Progenitor cell of endocrine pancreas (in vitro differentiated cells): ENCODE results near the gene MPDZ. TPM values are rescaled to one million over a fixed set of nuclear protein-coding genes. Genes with fewer than 3 reads are reported as not detected.

ENCODE experiments used
- DNase-seq: peaks from one replicate; pipeline ENCODE4 v3.0.0; 2021; ENCODE audit warnings: low spot score; ENCODE audit not compliant: unreplicated experiment
- H3K27ac Mint-ChIP-seq: 2 replicates; pipeline ENCODE4 v1.8.0; 2021; ENCODE audit warnings: mild to moderate bottlenecking, moderate library complexity, mixed read lengths
- H3K27me3 Mint-ChIP-seq: 2 replicates; pipeline ENCODE4 v1.8.0; 2021; ENCODE audit warnings: mixed read lengths
- H3K36me3 Mint-ChIP-seq: 2 replicates; pipeline ENCODE4 v1.8.0; 2022; ENCODE audit warnings: mixed read lengths; ENCODE audit not compliant: insufficient read depth
- H3K4me1 Mint-ChIP-seq: 2 replicates; pipeline ENCODE4 v1.8.0; 2021; ENCODE audit warnings: low read depth, mixed read lengths
- H3K4me3 Mint-ChIP-seq: 2 replicates; pipeline ENCODE4 v1.8.0; 2021; ENCODE audit warnings: low read depth, mild to moderate bottlenecking, moderate library complexity, mixed read lengths
- H3K9me3 Mint-ChIP-seq: 2 replicates; pipeline ENCODE4 v1.8.0; 2021; ENCODE audit warnings: low read depth, mixed read lengths
- CTCF ChIP-seq: fragments of 200-600 bp; sonication (generic); IDR thresholded peaks from one replicate; pipeline ENCODE4 v1.5.0; 2021; ENCODE audit warnings: antibody characterized with exemption, mild to moderate bottlenecking; ENCODE audit not compliant: unreplicated experiment
- total RNA-seq: library from RNA; stranded (reverse); gene quantifications from 2 replicates; pipeline ENCODE4 v1.2.1, GENCODE V29; 2021

Gene MPDZ
- total RNA-seq, 1 donor from 2014 or later, result 65.1 TPM

DNA sequence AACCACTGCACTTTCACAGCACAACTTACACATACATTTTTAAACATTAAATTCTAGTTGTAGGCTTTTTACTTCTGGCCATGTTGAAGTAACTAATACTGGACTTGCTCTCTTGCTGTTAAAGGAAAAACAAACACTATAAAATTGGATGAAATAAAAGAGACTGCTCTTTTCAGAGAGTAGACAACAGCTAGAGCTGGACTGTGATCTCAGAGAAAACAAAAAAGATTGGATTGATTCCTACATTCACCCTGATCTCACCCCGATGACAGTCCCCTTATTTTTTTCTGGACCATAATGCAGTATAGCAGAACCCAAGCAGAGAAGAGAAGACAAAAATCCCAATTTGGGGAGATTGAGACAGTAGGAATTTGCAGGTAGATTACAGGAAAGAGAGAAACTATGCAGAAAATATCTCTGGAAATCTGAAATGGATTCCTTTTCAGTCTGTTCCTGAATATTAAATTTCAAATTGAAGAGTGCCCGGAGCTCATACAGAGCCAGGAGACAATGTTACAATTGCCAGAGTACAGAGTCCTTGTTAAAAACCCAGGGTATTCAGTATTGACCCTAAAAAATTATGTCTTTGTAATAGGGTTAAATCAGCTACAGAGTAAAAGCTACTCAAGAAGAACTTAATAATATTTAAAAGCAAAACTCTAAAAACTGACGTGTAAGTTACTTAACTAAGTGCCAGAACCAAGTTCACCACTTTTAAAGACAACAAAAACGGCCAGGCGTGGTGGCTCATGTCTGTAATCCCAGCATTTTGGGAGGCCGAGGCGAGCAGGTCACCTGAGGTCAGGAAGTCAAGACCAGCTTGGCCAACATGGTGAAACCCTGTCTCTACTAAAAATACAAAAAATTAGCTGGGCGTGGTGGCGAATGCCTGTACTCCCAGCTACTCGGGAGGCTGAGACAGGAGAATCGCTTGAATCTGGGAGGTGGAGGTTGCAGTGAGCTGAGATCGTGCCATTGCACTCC is 208.6 kb downstream of the MPDZ start:
- no peak for DNase-seq
- TF ChIP-seq CTCF, result no peak
- Mint-ChIP-seq H3K9me3 (peaks cover 5% of the 10 kb centered on the region), H3K4me1 (no peaks in the 10 kb centered on the region), H3K27ac (no peak overlapping the region), H3K36me3 (no peaks in the 10 kb centered on the region), H3K27me3 (no peaks in the 10 kb centered on the region), H3K4me3 (no peak overlapping the region)

DNA sequence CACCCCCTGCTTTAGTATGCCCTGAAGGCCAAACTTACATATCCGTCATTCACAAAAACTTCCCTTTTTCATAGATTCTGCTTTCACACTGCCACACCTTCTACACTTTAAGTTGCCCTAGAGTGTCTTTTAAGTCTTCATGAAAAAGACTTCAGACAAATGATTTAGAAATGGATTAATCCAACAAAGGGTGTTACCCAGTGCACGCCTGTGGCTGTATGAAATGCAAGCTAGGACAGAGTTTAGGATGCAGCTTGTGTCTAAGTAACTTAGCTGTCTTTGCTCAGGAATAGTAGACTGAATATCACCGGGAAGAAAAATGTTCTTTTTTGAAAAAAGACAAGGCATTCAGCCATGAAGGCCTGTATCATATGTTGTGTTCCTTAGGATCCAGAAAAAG is 210.0 kb downstream of the MPDZ start:
- no peaks in the 10 kb centered on the region for H3K4me1 Mint-ChIP-seq
- no peaks in the 10 kb centered on the region for H3K9me3 Mint-ChIP-seq
- H3K4me3 Mint-ChIP-seq, result no peak overlapping the region
- TF ChIP-seq CTCF, result no peak
- no peaks in the 10 kb centered on the region for H3K36me3 Mint-ChIP-seq
- DNase-seq, result no peak
- no peaks in the 10 kb centered on the region for H3K27me3 Mint-ChIP-seq
- no peak overlapping the region for H3K27ac Mint-ChIP-seq

DNA sequence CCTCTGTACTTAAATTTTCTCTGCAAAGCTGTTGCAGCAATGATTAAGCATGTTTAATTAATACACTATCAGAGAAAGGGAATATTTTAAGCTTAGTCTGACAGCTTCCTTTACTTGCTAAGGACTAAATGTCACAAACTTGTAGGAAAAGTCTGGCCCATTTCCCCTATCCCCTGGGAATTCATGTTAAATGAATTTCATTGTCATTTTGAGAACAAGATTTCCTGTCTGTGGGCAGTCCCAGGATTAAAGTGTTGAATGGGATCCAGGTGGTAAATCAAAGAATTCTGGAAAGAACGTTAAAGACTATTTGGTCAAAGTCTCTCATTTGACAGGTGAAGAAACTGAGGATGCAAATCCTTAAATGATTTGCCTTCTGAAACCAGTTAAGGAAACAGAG is 214.8 kb downstream of the MPDZ start:
- no peaks in the 10 kb centered on the region for H3K9me3 Mint-ChIP-seq
- no peaks in the 10 kb centered on the region for H3K36me3 Mint-ChIP-seq
- no peak overlapping the region for H3K27ac Mint-ChIP-seq
- H3K4me3 Mint-ChIP-seq, result no peak overlapping the region
- H3K27me3 Mint-ChIP-seq, result peaks cover 2% of the 10 kb centered on the region
- no peak for DNase-seq
- H3K4me1 Mint-ChIP-seq, result no peaks in the 10 kb centered on the region
- TF ChIP-seq CTCF, result no peak

GRCh38 chr9:13063880-13064459 is 215.5 kb downstream of the MPDZ start:
- Mint-ChIP-seq H3K4me1 (no peaks in the 10 kb centered on the region), H3K27ac (no peak overlapping the region), H3K36me3 (no peaks in the 10 kb centered on the region), H3K27me3 (peaks cover 2% of the 10 kb centered on the region), H3K4me3 (no peak overlapping the region), H3K9me3 (no peaks in the 10 kb centered on the region)
- no peak for TF ChIP-seq CTCF
- no peak for DNase-seq

DNA sequence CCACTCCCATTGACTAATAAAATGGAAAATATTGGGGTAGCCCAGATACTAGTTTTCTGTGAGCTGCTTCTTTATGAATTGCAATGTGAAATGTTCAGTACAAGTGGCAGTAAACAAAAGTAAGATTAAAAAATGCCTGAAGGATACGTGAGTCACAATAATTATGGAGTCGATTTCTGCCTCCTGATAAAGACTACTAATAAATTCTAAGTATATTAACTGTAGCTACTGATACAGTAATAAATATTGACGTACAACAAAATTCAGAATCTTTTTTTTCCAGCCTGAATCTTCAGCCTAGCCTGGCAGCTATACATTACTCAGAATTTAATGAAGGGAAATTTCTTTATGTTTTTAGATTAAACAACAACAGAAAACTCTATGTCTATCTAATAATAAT is 218.1 kb downstream of the MPDZ start:
- DNase-seq, result no peak
- no peak for TF ChIP-seq CTCF
- H3K27me3 Mint-ChIP-seq, result peaks cover 2% of the 10 kb centered on the region
- no peak overlapping the region for H3K27ac Mint-ChIP-seq
- H3K36me3 Mint-ChIP-seq, result no peaks in the 10 kb centered on the region
- H3K4me1 Mint-ChIP-seq, result no peaks in the 10 kb centered on the region
- H3K4me3 Mint-ChIP-seq, result no peak overlapping the region
- H3K9me3 Mint-ChIP-seq, result no peaks in the 10 kb centered on the region
